Spinal cord (tissue), 10 donors: ENCODE measurements around the gene KIAA1549. TPM values are rescaled to one million over a fixed set of nuclear protein-coding genes. Genes with fewer than 3 reads are reported as not detected.
A peak's percentile ranks its signal among the peaks of the same experiment; 100 is the strongest.

Experiments used
- DNase-seq, 6 donors: peaks; one replicate each; pipeline versions ENCODE4 v3.0.0 to v3.0.0-alpha.2; 2013 to 2015; ENCODE audit warnings: low spot score in 6 of 6, low read depth in 4 of 6
- H3K27ac ChIP-seq: one replicate; pipeline ENCODE4 v1.5.1; 2013; ENCODE audit warnings: low read depth, low read length, control low read depth
- H3K27me3 ChIP-seq: one replicate; pipeline ENCODE4 v1.6.1; 2013; ENCODE audit warnings: low read length; ENCODE audit not compliant: control insufficient read depth, insufficient read depth
- H3K36me3 ChIP-seq: one replicate; pipeline ENCODE4 v1.6.1; 2013; ENCODE audit warnings: low read length; ENCODE audit not compliant: control insufficient read depth, insufficient read depth
- H3K4me1 ChIP-seq: one replicate; pipeline ENCODE4 v1.6.1; 2013; ENCODE audit warnings: low read length; ENCODE audit not compliant: control insufficient read depth, insufficient read depth
- H3K4me3 ChIP-seq: one replicate; pipeline ENCODE4 v1.5.1; 2013; ENCODE audit warnings: low read depth, low read length, control low read depth
- H3K9me3 ChIP-seq: one replicate; pipeline ENCODE4 v1.6.1; 2013; ENCODE audit warnings: low read length; ENCODE audit not compliant: control insufficient read depth, insufficient read depth
- WGBS: methylation state at CpG from one replicate; pipeline ENCODE4 v1.1.5; 2013; ENCODE audit warnings: missing lambda C conversion rate; ENCODE audit not compliant: insufficient coverage; 5-methylcytosine and 5-hydroxymethylcytosine counted together
- polyA plus RNA-seq, 2 donors: library from polyadenylated mRNA; unstranded; fragments of 120-200 nt; gene quantifications; one replicate each; pipeline ENCODE4 v1.2.1, GENCODE V29; 2013; ENCODE audit not compliant: insufficient read length in 2 of 2
- total RNA-seq, 2 donors: library from RNA; depleted of rRNA in 1 of 2; stranded (reverse); fragments of 120-200 nt in 1 of 2; fragments of >200 nt in 1 of 2; gene quantifications; one replicate each; pipeline versions ENCODE4 v1.2.3 to v1.2.4, GENCODE V29; 2013 to 2014
- donor health status: healthy.

Gene KIAA1549
- total and polyA plus RNA-seq, 4 donors: 11.1 to 27.8 (median 19.0) TPM

- 59% methylated on average over 13 of the region's 13 CpGs for WGBS
- H3K36me3 ChIP-seq: peaks cover 26% of the 10 kb centered on the region
- peak in 2 of 6 donors; percentile 28 to 73 for DNase-seq
- peaks cover 7% of the 10 kb centered on the region for H3K4me1 ChIP-seq
- no peak overlapping the region for H3K4me3 ChIP-seq
- H3K27me3 ChIP-seq: no peaks in the 10 kb centered on the region
- no peaks in the 10 kb centered on the region for H3K9me3 ChIP-seq
- no peak overlapping the region for H3K27ac ChIP-seq
Observed at GRCh38 chr7:138837627-138838026, 143.6 kb downstream of the KIAA1549 start.

- WGBS: 97% methylated on average over 5 of the region's 11 CpGs
- Histone ChIP-seq H3K27me3 (no peaks in the 10 kb centered on the region), H3K4me3 (no peak overlapping the region), H3K9me3 (no peaks in the 10 kb centered on the region), H3K36me3 (peaks cover 24% of the 10 kb centered on the region), H3K4me1 (peaks cover 7% of the 10 kb centered on the region), H3K27ac (no peak overlapping the region)
- no peak for DNase-seq
Observed at GRCh38 chr7:138835087-138835486, 146.1 kb downstream of the KIAA1549 start.

- Histone ChIP-seq H3K36me3 (peaks cover 19% of the 10 kb centered on the region), H3K27me3 (no peaks in the 10 kb centered on the region), H3K27ac (no peak overlapping the region), H3K4me3 (no peak overlapping the region), H3K4me1 (peaks cover 7% of the 10 kb centered on the region), H3K9me3 (peaks cover 1% of the 10 kb centered on the region)
- WGBS: 97% methylated on average over 5 of the region's 9 CpGs
- DNase-seq: no peak
Observed at GRCh38 chr7:138834583-138834982, 146.6 kb downstream of the KIAA1549 start.

GRCh38 chr7:138833596-138833995, 147.6 kb downstream of the KIAA1549 start:
- H3K4me3 ChIP-seq: no peak overlapping the region
- no peaks in the 10 kb centered on the region for H3K27me3 ChIP-seq
- WGBS: 81% methylated on average over 5 of the region's 5 CpGs
- H3K9me3 ChIP-seq: peaks cover 1% of the 10 kb centered on the region
- H3K36me3 ChIP-seq: peaks cover 19% of the 10 kb centered on the region
- no peak for DNase-seq
- no peak overlapping the region for H3K27ac ChIP-seq
- H3K4me1 ChIP-seq: peaks cover 7% of the 10 kb centered on the region

DNA sequence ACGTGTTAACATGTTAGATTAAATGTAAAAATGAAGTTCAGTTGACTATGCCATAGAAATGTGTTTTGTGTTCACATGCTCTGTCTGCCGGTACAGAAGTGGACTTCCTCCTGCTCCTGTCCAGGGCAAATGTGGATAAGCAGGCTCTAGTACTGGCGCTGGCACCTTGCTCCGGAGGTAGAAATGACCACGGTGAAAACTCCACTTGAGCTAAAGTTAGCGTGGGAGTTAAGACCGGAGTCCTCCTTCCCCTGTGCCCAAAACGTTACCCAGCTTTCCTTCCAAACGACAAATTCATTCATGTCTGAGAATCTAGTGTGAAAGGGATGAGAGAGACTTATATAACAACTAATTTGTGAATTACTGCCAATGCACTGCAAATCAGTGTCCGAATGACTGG, 148.2 kb downstream of the KIAA1549 start:
- 95% methylated on average over 4 of the region's 10 CpGs for WGBS
- Histone ChIP-seq H3K4me1 (peaks cover 4% of the 10 kb centered on the region), H3K36me3 (peaks cover 16% of the 10 kb centered on the region), H3K9me3 (peaks cover 1% of the 10 kb centered on the region), H3K4me3 (no peak overlapping the region), H3K27ac (no peak overlapping the region), H3K27me3 (no peaks in the 10 kb centered on the region)
- DNase-seq: no peak

DNA sequence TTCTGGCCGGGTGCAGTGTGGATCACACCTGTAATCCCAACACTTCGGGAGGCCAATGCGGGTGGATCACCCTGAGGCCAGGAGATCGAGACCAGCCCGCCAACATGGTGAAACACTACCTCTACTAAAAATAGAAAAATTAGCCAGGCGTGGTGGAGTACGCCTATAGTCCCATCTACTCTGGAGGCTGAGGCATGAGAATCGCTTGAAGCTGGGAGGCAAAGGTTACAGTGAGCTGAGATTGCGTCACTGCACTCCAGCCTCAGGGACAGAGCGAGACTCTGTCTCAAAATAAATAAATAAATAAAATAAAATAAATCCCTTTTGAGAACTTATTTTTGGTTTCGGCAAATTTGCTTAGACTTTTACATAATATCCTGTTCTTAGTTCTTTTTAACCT, 151.9 kb downstream of the KIAA1549 start:
- Histone ChIP-seq H3K9me3 (peaks cover 1% of the 10 kb centered on the region), H3K4me3 (no peak overlapping the region), H3K27ac (no peak overlapping the region), H3K36me3 (peaks cover 6% of the 10 kb centered on the region), H3K27me3 (no peaks in the 10 kb centered on the region), H3K4me1 (no peaks in the 10 kb centered on the region)
- 60% methylated on average over 3 of the region's 11 CpGs for WGBS
- no peak for DNase-seq

DNA sequence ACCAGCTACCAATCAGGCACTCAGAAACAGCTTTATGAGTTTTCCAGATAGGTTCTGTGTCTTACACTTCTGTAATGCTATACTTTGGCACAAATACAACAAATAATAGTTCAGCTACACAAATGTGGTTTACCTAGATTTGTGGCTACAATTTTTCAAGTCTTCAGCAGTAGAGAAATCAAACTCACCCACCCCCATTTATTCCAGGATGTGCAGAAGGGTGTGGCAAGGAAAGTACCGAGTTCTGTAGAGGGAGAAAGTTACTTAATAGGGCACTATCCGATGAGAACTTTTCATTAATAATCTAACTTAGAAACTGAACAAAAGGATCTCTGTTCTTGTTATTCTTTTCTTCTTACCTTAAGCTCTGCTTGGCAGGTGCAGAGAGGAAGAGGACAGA, 152.9 kb downstream of the KIAA1549 start:
- WGBS: no CpG with 5 or more reads among the region's 2 CpGs
- no peak for DNase-seq
- no peak overlapping the region for H3K27ac ChIP-seq
- H3K9me3 ChIP-seq: peaks cover 1% of the 10 kb centered on the region
- H3K4me1 ChIP-seq: no peaks in the 10 kb centered on the region
- H3K27me3 ChIP-seq: no peaks in the 10 kb centered on the region
- peaks cover 5% of the 10 kb centered on the region for H3K36me3 ChIP-seq
- H3K4me3 ChIP-seq: no peak overlapping the region

DNA sequence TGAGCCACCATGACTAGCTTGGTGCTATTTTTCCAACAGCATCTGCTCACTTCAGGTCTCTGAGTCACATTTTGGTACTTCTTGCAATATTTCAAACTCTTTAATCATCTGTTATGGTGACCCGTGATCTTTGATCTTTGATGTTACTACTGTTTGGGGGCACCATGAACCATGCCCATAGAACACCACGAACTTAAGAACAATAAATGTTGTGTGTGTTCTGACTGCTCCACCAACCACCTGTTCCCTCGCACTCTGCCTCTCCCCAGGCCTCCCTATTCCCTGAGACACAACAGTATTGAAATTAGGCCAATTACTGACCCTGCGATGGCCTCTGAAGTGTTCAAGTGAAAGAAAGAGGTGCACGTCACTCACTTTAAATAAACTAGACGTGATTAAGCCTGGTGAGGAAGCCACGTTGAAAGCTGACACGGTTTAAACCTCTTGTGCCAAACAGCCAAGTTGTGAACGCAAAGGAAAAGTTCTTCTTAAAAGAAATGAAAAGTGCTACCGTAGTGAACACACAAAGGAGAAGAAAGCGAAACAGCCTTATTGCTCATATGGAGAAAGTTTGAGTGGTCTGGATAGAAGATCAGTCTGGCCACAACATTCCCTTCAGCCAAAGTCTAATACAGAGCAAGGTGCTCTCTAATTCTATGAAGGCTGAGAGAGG, 156.0 kb downstream of the KIAA1549 start:
- Histone ChIP-seq H3K27ac (no peak overlapping the region), H3K27me3 (no peaks in the 10 kb centered on the region), H3K4me1 (no peaks in the 10 kb centered on the region), H3K4me3 (no peak overlapping the region), H3K9me3 (peaks cover 1% of the 10 kb centered on the region), H3K36me3 (no peaks in the 10 kb centered on the region)
- WGBS: 85% methylated on average over 5 of the region's 11 CpGs
- no peak for DNase-seq

GRCh38 chr7:138822867-138823535, 158.2 kb downstream of the KIAA1549 start:
- WGBS: 97% methylated on average over 3 of the region's 11 CpGs
- Histone ChIP-seq H3K27ac (no peak overlapping the region), H3K4me3 (no peak overlapping the region), H3K9me3 (no peaks in the 10 kb centered on the region), H3K27me3 (no peaks in the 10 kb centered on the region), H3K4me1 (no peaks in the 10 kb centered on the region), H3K36me3 (no peaks in the 10 kb centered on the region)
- no peak for DNase-seq

- Histone ChIP-seq H3K4me1 (no peaks in the 10 kb centered on the region), H3K36me3 (no peaks in the 10 kb centered on the region), H3K9me3 (no peaks in the 10 kb centered on the region), H3K4me3 (no peak overlapping the region), H3K27me3 (no peaks in the 10 kb centered on the region), H3K27ac (no peak overlapping the region)
- 86% methylated on average over 6 of the region's 7 CpGs for WGBS
- no peak for DNase-seq
Observed at GRCh38 chr7:138821912-138822311, 159.3 kb downstream of the KIAA1549 start.
